Measurements from ENCODE around the gene ACOX1.
A peak's percentile ranks its signal among the peaks of the same experiment; 100 is the strongest.

Gene ACOX1

GRCh38 chr17:75941442-75941819 is 37.5 kb downstream of the ACOX1 start:
- no peaks in the 10 kb centered on the region for H3K9me3 ChIP-seq (ENCODE audit: control insufficient read depth, insufficient read depth, low read length)
- H3K27me3 ChIP-seq (ENCODE audit: control insufficient read depth, insufficient read depth, low read length) = no peaks in the 10 kb centered on the region
- no peaks in the 10 kb centered on the region for H3K4me1 ChIP-seq (ENCODE audit: control insufficient read depth, insufficient read depth, low read length)
- no peaks in the 10 kb centered on the region for H3K36me3 ChIP-seq (ENCODE audit: control insufficient read depth, insufficient read depth, low read length)
- H3K4me3 ChIP-seq (ENCODE audit: low read depth, low read length) = peak overlapping the region; percentile 6
- no peak overlapping the region for H3K9ac ChIP-seq (ENCODE audit: low read depth, low read length)

- Histone ChIP-seq H3K9ac (ENCODE audit: low read depth, low read length) (peak within 1 kb of the TSS; percentile 85), H3K4me3 (ENCODE audit: low read depth, low read length) (peak within 1 kb of the TSS; percentile 77), H3K27me3 (ENCODE audit: control insufficient read depth, insufficient read depth, low read length) (no peaks in the 10 kb centered on the region), H3K36me3 (ENCODE audit: control insufficient read depth, insufficient read depth, low read length) (no peaks in the 10 kb centered on the region), H3K4me1 (ENCODE audit: control insufficient read depth, insufficient read depth, low read length) (no peaks in the 10 kb centered on the region), H3K9me3 (ENCODE audit: control insufficient read depth, insufficient read depth, low read length) (no peaks in the 10 kb centered on the region)
These were observed 38.1 kb downstream of the ACOX1 start, which contains the start of gene FBF1 for GRCh38 chr17:75940727-75941441. Gene FBF1 (minus strand): TSS chr17:75941042. CDS start chr17:75938149, 2,893 bp downstream.

- Histone ChIP-seq H3K9ac (ENCODE audit: low read depth, low read length) (no peak overlapping the region), H3K9me3 (ENCODE audit: control insufficient read depth, insufficient read depth, low read length) (no peaks in the 10 kb centered on the region), H3K27me3 (ENCODE audit: control insufficient read depth, insufficient read depth, low read length) (no peaks in the 10 kb centered on the region), H3K36me3 (ENCODE audit: control insufficient read depth, insufficient read depth, low read length) (no peaks in the 10 kb centered on the region), H3K4me1 (ENCODE audit: control insufficient read depth, insufficient read depth, low read length) (no peaks in the 10 kb centered on the region), H3K4me3 (ENCODE audit: low read depth, low read length) (no peak overlapping the region)
These were observed 41.3 kb downstream of the ACOX1 start for GRCh38 chr17:75937652-75938051.

- no peak overlapping the region for H3K9ac ChIP-seq (ENCODE audit: low read depth, low read length)
- no peaks in the 10 kb centered on the region for H3K36me3 ChIP-seq (ENCODE audit: control insufficient read depth, insufficient read depth, low read length)
- no peaks in the 10 kb centered on the region for H3K9me3 ChIP-seq (ENCODE audit: control insufficient read depth, insufficient read depth, low read length)
- H3K4me1 ChIP-seq (ENCODE audit: control insufficient read depth, insufficient read depth, low read length) = no peaks in the 10 kb centered on the region
- no peaks in the 10 kb centered on the region for H3K27me3 ChIP-seq (ENCODE audit: control insufficient read depth, insufficient read depth, low read length)
- no peak overlapping the region for H3K4me3 ChIP-seq (ENCODE audit: low read depth, low read length)
These were observed 45.2 kb downstream of the ACOX1 start for GRCh38 chr17:75933808-75934207.

- H3K9ac ChIP-seq (ENCODE audit: low read depth, low read length) = no peak overlapping the region
- H3K4me3 ChIP-seq (ENCODE audit: low read depth, low read length) = no peak overlapping the region
- H3K36me3 ChIP-seq (ENCODE audit: control insufficient read depth, insufficient read depth, low read length) = no peaks in the 10 kb centered on the region
- no peaks in the 10 kb centered on the region for H3K4me1 ChIP-seq (ENCODE audit: control insufficient read depth, insufficient read depth, low read length)
- no peaks in the 10 kb centered on the region for H3K9me3 ChIP-seq (ENCODE audit: control insufficient read depth, insufficient read depth, low read length)
- H3K27me3 ChIP-seq (ENCODE audit: control insufficient read depth, insufficient read depth, low read length) = no peaks in the 10 kb centered on the region
These were observed 46.1 kb downstream of the ACOX1 start for GRCh38 chr17:75932852-75933251.

DNA sequence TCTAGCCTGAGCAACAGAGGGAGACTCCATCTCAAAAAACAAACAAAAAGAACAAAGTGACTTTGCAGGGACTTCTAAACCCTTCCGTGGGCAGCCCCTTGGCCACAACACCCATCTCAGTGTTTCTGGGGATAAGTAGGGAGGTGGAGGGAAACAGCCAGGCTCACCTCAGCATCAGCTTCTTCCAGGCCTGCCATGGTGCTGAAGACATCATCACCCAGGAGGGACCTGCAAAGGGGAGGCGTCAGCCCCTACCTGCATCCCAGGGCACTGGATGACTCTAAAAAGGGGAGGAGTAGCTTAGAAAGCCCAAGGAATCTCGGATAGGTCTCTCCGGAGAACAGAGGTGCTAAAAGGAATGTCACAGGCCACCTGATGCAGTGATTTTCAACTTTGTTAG is 47.9 kb downstream of the ACOX1 start:
- Histone ChIP-seq H3K4me3 (ENCODE audit: low read depth, low read length) (no peak overlapping the region), H3K36me3 (ENCODE audit: control insufficient read depth, insufficient read depth, low read length) (no peaks in the 10 kb centered on the region), H3K4me1 (ENCODE audit: control insufficient read depth, insufficient read depth, low read length) (no peaks in the 10 kb centered on the region), H3K27me3 (ENCODE audit: control insufficient read depth, insufficient read depth, low read length) (no peaks in the 10 kb centered on the region), H3K9me3 (ENCODE audit: control insufficient read depth, insufficient read depth, low read length) (no peaks in the 10 kb centered on the region), H3K9ac (ENCODE audit: low read depth, low read length) (no peak overlapping the region)

GRCh38 chr17:75927286-75927922 is 51.6 kb downstream of the ACOX1 start:
- Histone ChIP-seq H3K4me1 (ENCODE audit: control insufficient read depth, insufficient read depth, low read length) (no peaks in the 10 kb centered on the region), H3K9ac (ENCODE audit: low read depth, low read length) (no peak overlapping the region), H3K36me3 (ENCODE audit: control insufficient read depth, insufficient read depth, low read length) (peaks cover 9% of the 10 kb centered on the region), H3K4me3 (ENCODE audit: low read depth, low read length) (no peak overlapping the region), H3K9me3 (ENCODE audit: control insufficient read depth, insufficient read depth, low read length) (no peaks in the 10 kb centered on the region), H3K27me3 (ENCODE audit: control insufficient read depth, insufficient read depth, low read length) (no peaks in the 10 kb centered on the region)

DNA sequence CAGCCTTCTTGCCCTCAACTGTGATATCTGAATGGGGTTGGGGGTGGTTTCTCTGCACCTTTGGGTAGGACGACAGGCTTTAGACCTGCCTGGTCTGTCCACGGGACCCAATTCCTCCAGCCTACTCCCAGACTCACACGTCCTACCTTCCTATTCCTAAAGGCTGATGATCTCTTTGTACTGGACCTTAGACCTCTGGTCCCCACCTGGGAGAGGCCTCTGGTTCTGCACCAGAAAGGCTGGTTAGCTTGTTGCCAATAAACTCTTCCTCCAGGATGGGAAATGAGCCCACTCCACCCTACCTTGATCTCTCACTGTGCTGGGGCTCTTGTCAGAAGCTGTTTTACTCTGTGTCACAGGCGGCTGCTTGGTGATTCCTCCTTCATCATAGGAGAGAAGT is 52.5 kb downstream of the ACOX1 start:
- Histone ChIP-seq H3K36me3 (ENCODE audit: control insufficient read depth, insufficient read depth, low read length) (peaks cover 9% of the 10 kb centered on the region), H3K4me3 (ENCODE audit: low read depth, low read length) (no peak overlapping the region), H3K9me3 (ENCODE audit: control insufficient read depth, insufficient read depth, low read length) (no peaks in the 10 kb centered on the region), H3K27me3 (ENCODE audit: control insufficient read depth, insufficient read depth, low read length) (no peaks in the 10 kb centered on the region), H3K4me1 (ENCODE audit: control insufficient read depth, insufficient read depth, low read length) (no peaks in the 10 kb centered on the region), H3K9ac (ENCODE audit: low read depth, low read length) (no peak overlapping the region)

GRCh38 chr17:75925912-75926311 is 53.1 kb downstream of the ACOX1 start:
- Histone ChIP-seq H3K9me3 (ENCODE audit: control insufficient read depth, insufficient read depth, low read length) (no peaks in the 10 kb centered on the region), H3K4me1 (ENCODE audit: control insufficient read depth, insufficient read depth, low read length) (no peaks in the 10 kb centered on the region), H3K9ac (ENCODE audit: low read depth, low read length) (no peak overlapping the region), H3K4me3 (ENCODE audit: low read depth, low read length) (no peak overlapping the region), H3K36me3 (ENCODE audit: control insufficient read depth, insufficient read depth, low read length) (peaks cover 9% of the 10 kb centered on the region), H3K27me3 (ENCODE audit: control insufficient read depth, insufficient read depth, low read length) (no peaks in the 10 kb centered on the region)

- Histone ChIP-seq H3K9me3 (ENCODE audit: control insufficient read depth, insufficient read depth, low read length) (no peaks in the 10 kb centered on the region), H3K36me3 (ENCODE audit: control insufficient read depth, insufficient read depth, low read length) (peaks cover 9% of the 10 kb centered on the region)
These were observed 53.9 kb downstream of the ACOX1 start for GRCh38 chr17:75925103-75925502.

DNA sequence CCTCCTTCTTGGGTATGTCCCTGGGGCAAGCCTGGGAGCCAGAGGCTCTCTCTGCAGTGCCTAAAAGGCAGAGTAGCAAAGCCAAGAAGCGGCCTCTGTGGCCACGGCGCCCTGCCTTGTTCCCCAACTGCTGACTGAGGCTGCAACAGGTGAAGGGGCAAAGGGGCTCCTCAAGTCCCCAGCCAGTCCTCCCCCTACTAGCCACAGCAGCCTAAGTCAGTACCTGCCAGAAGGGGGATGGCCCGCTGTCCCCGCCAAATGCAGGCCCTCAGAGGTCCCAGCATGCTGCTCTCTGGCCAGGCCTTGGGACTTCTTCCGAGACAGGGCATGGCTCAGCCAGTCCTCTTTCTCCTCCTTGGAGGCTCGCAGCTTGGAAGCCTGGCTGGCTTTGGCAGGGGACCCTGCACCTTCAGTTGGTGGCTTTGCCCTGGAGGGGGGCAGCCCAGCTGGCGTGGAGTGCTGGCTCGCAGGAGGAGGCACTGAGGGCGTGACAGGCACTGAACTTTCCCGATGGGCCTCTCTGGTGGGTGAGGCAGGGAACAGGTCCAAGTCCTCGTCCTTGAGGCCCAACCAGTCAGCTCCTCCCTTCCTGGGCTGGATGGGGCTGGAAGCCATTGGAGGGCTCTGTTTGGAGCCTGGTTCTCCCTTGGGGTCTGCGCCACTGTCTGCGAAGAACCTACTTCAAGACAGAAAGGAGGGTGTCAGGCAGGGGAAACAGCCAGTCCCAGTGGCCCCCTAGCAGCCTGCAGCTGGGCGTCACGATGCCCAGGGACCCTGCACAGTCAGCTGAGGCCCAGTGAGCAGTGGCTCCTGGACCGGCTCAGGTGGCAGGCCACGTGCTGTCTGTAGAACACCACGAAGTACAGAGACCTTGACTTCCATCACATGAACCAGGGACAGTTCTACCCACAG is 55.7 kb downstream of the ACOX1 start:
- Histone ChIP-seq H3K4me1 (ENCODE audit: control insufficient read depth, insufficient read depth, low read length) (no peaks in the 10 kb centered on the region), H3K4me3 (ENCODE audit: low read depth, low read length) (no peak overlapping the region), H3K9me3 (ENCODE audit: control insufficient read depth, insufficient read depth, low read length) (no peaks in the 10 kb centered on the region), H3K27me3 (ENCODE audit: control insufficient read depth, insufficient read depth, low read length) (no peaks in the 10 kb centered on the region), H3K36me3 (ENCODE audit: control insufficient read depth, insufficient read depth, low read length) (peaks cover 9% of the 10 kb centered on the region), H3K9ac (ENCODE audit: low read depth, low read length) (no peak overlapping the region)

More at GRCh38 chr17:75925103-75925502, 53.9 kb downstream of the ACOX1 start:
- H3K4me3 ChIP-seq (ENCODE audit: low read depth, low read length) = no peak overlapping the region
- no peaks in the 10 kb centered on the region for H3K4me1 ChIP-seq (ENCODE audit: control insufficient read depth, insufficient read depth, low read length)
- no peak overlapping the region for H3K9ac ChIP-seq (ENCODE audit: low read depth, low read length)
- no peaks in the 10 kb centered on the region for H3K27me3 ChIP-seq (ENCODE audit: control insufficient read depth, insufficient read depth, low read length)

Measured in iPS-15b (cell line).